ENCODE measurements around the gene GALT. TPM values are rescaled to one million over a fixed set of nuclear protein-coding genes. Genes with fewer than 3 reads are reported as not detected.

The GALT gene
- total and polyA plus RNA-seq, 2 of the 13 experiments (the other 11 are each of a cell fraction or from before 2014, with no cell fraction given) = 40.4 to 46.3 TPM

GRCh38 chr9:34630402-34631154 lies 15.9 kb upstream of the GALT start:
- Histone ChIP-seq H3K9me3 (ENCODE audit: low read length) (no peaks in the 10 kb centered on the region), H3K36me3 (replicated peaks in 1 of 2; ENCODE audit: control insufficient read depth in 1 of 2, insufficient read depth in 2 of 2, low read length in 2 of 2) (peaks cover 3 to 4% of the 10 kb centered on the region in 2 experiments; a peak in 3 of 5 replicates), H2AFZ (ENCODE audit: low read length) (no peak overlapping the region), H3K4me3 (replicated peaks in 1 of 3; ENCODE audit: insufficient read depth in 1 of 3, low read depth in 2 of 3, low read length in 3 of 3) (peak overlapping the region in 1 of 3 experiments; percentile 3; a peak in 1 of 6 replicates), H3K9ac (ENCODE audit: insufficient read depth, low read depth, low read length) (no peak overlapping the region), H3K79me2 (ENCODE audit: insufficient read depth, low read length) (peaks cover under 1% of the 10 kb centered on the region), H3K4me1 (ENCODE audit: insufficient read depth, low read length) (peaks cover 46% of the 10 kb centered on the region), H3K27ac (ENCODE audit: extremely low read length, insufficient read depth, low read length) (no peak overlapping the region), H4K20me1 (ENCODE audit: insufficient read depth, low read length) (no peaks in the 10 kb centered on the region), H3K27me3 (ENCODE audit: control insufficient read depth in 1 of 2, insufficient read depth in 2 of 2, low read length in 2 of 2) (peaks cover 2 to 20% of the 10 kb centered on the region in 2 experiments; a peak in 3 of 5 replicates), H3K4me2 (ENCODE audit: low read depth, low read length) (peak overlapping the region; percentile 52)
- whole genome bisulfite sequencing (ENCODE audit: low lambda C conversion rate) = 10% methylated on average over 5 of the region's 5 CpGs
- ATAC-seq (peak; percentile 66), FAIRE-seq (peak; percentile 94), DNase-seq (ENCODE audit: low spot score) (peak; percentile 48)
- in situ Hi-C loops (cut with HindIII; ENCODE audit: extremely low pct_ligation_motif_present, low pct_unique_long_range_greater_than_20kb) (no loop called here), intact Hi-C loops (cut with micrococcal nuclease; ENCODE audit: unreplicated experiment) (no loop called here)
- POLR2A ChIA-PET = interaction anchor here (1.5 to 2.0 kb wide), 2 partner anchors 11 to 17 kb away, joined by 4 to 9 read pairs; partner anchors contain the start of gene DCTN3
- BruUV-seq (replicated peaks) = no TSS peak
- CTCF ChIA-PET (ENCODE audit: low intra/inter-chr PET ratio, low total read pairs) = interaction anchor here (4.5 kb wide), 1 partner anchor 17 kb away, joined by 54 read pairs; the partner anchor contains the start of gene RPP25L
- TF ChIP-seq PATZ1 (CRISPR knock-in tag; IDR thresholded peaks at IDR 0.05) = peak; percentile 30; the same call in 1 of the 2 replicates
- TF ChIP-seq PCBP2 (optimal IDR thresholded peaks at IDR 0.05; ENCODE audit: low read depth, low read length, poor library complexity, severe bottlenecking) = no peak
- TF ChIP-seq PAXIP1 (CRISPR knock-in tag; conservative IDR thresholded peaks at IDR 0.05) = 0 out of 2 replicates have a peak, but pooled peaks have one; percentile 49
- TF ChIP-seq SMARCE1 (IDR thresholded peaks at IDR 0.05; ENCODE audit: borderline replicate concordance) = no peak
- peak; percentile 58 for TF ChIP-seq HNF4G (IDR thresholded peaks at IDR 0.05; ENCODE audit: borderline replicate concordance, low read depth, low read length)
- no peak for TF ChIP-seq HNF4G (CRISPR knock-in tag; IDR thresholded peaks at IDR 0.05; ENCODE audit: borderline replicate concordance, low read depth)
- no peak for TF ChIP-seq FOXA1 (IDR thresholded peaks at IDR 0.05)
- 0 out of 2 replicates have a peak, but pooled peaks have one; percentile 6 for TF ChIP-seq FOXA1 (CRISPR knock-in tag; IDR thresholded peaks at IDR 0.05)
- no peak for TF ChIP-seq AGO1 (IDR thresholded peaks at IDR 0.05; ENCODE audit: low read depth, low read length, poor library complexity, severe bottlenecking)
- peak; percentile 18; the same call in 1 of the 2 replicates for TF ChIP-seq ARID4A (CRISPR knock-in tag; IDR thresholded peaks at IDR 0.05; ENCODE audit: borderline replicate concordance)
- TF ChIP-seq ZNF746 (CRISPR knock-in tag; IDR thresholded peaks at IDR 0.05) = peak; percentile 33; the same call in 1 of the 2 replicates
- peak; percentile 44 for TF ChIP-seq TEAD3 (CRISPR knock-in tag; optimal IDR thresholded peaks at IDR 0.05; ENCODE audit: borderline replicate concordance)
- peak; percentile 66; the same call in 1 of the 2 replicates for TF ChIP-seq ZSCAN25 (CRISPR knock-in tag; IDR thresholded peaks at IDR 0.05)

All from HepG2 (cell line).